ENCODE data around the gene SEC16A.

Gene SEC16A

DNA sequence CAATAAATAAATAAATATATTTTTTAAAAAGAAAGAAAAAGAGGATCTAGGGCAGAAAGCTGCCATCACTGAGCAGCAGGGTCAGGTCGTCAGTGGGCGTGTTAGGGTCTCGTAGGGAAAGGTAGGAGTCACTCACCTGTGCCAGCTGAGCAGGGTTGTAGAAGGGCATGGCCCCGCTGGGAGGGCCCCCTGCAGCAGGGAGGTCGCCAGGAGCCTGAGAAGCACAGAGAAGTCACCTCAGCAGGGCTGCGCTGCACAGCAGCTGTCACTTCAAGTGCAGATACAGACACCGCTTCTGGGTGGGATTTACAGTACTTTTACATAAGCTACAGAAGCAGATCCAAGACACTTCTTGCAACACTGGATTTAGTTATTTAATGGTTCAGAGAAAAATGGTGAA lies 39.2 kb downstream of the SEC16A start:
- DNase-seq (ENCODE audit: low spot score), result no peak
- TF ChIP-seq, protein P1, sequence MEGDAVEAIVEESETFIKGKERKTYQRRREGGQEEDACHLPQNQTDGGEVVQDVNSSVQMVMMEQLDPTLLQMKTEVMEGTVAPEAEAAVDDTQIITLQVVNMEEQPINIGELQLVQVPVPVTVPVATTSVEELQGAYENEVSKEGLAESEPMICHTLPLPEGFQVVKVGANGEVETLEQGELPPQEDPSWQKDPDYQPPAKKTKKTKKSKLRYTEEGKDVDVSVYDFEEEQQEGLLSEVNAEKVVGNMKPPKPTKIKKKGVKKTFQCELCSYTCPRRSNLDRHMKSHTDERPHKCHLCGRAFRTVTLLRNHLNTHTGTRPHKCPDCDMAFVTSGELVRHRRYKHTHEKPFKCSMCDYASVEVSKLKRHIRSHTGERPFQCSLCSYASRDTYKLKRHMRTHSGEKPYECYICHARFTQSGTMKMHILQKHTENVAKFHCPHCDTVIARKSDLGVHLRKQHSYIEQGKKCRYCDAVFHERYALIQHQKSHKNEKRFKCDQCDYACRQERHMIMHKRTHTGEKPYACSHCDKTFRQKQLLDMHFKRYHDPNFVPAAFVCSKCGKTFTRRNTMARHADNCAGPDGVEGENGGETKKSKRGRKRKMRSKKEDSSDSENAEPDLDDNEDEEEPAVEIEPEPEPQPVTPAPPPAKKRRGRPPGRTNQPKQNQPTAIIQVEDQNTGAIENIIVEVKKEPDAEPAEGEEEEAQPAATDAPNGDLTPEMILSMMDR (IDR thresholded peaks at IDR 0.05; ENCODE audit: extremely low read depth, missing control alignments), result no peak

DNA sequence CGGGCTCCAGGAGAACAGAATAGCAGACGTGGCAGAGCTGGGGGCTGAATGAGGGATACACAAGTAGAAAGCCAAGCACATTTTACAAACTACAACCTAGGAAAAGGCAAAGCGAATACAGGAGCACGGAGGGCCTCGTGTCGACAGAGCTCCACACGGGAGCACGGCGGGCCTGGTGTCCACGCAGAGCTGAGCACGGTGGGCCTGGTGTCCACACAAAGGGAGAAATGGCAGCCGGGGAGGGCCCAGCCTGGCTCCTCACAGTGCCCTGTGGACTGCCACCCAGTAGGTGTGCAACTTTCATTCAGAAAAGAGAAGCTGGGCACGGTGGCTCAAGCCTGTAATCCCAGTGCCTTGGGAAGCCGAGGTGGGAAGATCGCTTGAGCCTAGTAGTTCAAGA lies 39.8 kb downstream of the SEC16A start:
- DNase-seq (ENCODE audit: low spot score), result no peak
- TF ChIP-seq, protein P1 (IDR thresholded peaks at IDR 0.05; ENCODE audit: extremely low read depth, missing control alignments), result no peak

DNA sequence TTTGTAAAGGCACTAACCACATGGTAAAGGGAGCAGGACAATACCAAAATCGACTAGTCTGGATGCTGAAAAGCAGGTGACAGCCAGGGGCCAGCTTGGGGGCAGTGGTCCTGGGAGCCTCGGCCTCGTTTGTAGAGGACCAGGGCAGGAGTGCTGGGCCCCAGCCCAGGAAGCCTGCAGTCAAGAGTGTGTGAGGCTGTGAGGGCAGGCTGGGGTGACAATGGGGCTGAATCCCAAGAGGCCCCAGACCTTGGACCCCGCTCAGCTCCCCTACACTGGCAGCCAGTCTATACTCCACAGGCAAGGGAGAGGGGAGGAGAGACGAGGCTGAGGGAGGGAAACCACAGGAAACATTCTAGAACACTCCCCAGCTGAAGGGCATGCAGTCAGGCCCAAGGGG lies 40.6 kb downstream of the SEC16A start:
- TF ChIP-seq, protein P1 (IDR thresholded peaks at IDR 0.05; ENCODE audit: extremely low read depth, missing control alignments), result no peak

DNA sequence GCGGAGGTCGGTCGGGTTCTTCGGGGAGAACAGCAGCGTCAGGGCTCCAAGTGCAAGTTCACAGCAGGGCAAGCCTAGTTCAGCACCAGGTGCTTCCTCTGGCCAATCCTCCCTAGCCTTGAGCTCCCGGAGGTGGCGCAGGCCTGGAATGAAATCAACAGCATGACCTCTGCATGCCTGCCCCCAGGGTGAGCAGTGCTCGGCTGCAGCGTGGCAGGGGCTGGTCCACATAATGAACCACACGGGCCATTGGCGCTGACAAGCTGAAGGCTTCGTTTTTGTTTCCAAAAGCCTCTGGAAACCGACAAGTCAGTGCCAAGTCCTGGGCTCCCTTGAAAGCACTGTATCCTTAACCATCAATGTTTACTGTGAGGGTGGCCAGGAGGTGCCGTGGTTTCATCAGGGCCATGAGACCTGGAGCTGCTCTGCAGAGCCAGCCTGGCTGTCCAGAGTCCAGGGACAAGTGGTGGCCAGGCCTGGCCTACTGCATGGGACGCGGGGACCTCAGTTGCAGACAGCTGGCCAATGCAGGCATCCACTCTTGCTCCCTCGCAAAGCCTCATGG lies 41.1 kb downstream of the SEC16A start:
- TF ChIP-seq, protein P1 (IDR thresholded peaks at IDR 0.05; ENCODE audit: extremely low read depth, missing control alignments), result no peak
- no peak for DNase-seq (ENCODE audit: low spot score)

More for the DNA sequence above, 40.6 kb downstream of the SEC16A start:
- no peak for DNase-seq (ENCODE audit: low spot score)

DNA sequence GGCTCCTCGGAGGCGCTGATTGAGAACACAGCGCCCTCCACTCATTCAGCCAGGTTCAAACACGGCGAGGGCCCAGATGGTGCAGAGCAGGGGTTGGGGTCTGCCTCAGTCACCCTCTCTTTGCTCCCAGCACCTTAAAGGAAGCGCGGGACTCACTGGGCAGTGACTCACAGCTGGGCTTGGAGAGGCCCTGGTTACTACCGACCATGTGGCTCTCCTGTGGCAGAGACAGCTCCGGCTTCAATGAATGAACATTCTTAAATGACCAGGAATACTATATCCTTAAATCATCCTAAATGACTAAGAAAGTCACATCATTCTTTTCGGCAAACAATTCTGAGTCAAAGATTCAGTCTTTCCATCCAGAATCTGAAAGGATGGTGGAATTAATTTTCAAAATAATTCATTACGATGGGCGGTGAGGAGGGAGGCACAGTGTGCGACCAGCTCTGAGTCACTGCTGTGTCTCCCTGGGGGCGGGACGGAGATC lies 41.6 kb downstream of the SEC16A start:
- TF ChIP-seq, protein P1 (IDR thresholded peaks at IDR 0.05; ENCODE audit: extremely low read depth, missing control alignments), result no peak
- DNase-seq (ENCODE audit: low spot score), result no peak

DNA sequence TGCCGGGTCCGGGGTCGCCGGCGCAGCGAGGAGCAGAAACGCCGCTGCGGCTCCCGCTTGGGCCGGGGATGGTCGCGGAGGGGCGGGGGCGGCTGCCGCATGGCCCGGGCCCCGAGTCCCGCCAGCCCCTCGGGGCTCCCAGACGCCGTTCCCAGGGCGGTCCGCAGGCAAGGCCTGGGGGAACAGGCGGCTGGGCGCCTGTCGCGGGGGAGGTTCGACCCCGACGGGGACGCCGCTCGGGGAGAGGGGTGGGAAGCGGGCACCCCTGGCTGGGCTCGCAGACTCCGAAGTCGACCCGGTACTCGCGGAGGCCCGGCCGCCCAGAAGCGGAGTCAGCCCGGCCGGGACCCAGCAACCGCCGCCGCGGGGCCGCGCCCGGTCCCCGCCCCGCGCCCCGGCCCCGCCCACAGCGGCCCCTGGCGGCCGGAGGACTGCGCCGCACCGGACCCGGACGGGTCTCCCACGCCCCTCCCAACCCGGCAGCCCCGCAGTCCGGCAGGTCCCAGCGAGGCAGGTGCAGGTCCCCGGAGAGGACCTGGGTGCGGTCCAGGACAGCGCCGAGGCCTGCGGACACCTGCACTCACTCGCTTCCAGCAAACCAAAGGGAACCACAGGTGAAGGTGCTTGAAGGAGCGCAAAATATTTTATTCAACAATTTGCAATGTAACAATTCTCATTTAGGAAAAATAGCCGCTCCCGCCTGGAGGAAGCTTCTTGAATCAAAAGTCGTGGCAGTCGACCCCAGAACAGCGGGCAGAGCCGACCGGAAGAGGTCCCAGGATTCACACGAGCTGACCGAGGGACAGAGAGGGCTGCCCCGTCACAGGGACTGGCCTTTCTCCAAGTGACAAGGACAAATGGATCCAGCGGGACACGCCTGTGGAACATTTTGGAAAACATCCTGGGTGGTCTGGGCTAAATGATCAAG lies 43.1 kb downstream of the SEC16A start, which contains the start of gene INPP5E:
INPP5E (minus strand) TSS at position 365 of the 928 bp plus-strand sequence. CDS start 426 bp downstream, outside the sequence.
- TF ChIP-seq, protein P1 (IDR thresholded peaks at IDR 0.05; ENCODE audit: extremely low read depth, missing control alignments), result peak; percentile 71
- peak; percentile 98 for DNase-seq (ENCODE audit: low spot score)

Measured in GM20000 (cell line).